Measurements from ENCODE around the gene UBALD1.

UBALD1 gene
- total RNA-seq = 9.0 to 17.3 reads per million in 2 experiments

DNA sequence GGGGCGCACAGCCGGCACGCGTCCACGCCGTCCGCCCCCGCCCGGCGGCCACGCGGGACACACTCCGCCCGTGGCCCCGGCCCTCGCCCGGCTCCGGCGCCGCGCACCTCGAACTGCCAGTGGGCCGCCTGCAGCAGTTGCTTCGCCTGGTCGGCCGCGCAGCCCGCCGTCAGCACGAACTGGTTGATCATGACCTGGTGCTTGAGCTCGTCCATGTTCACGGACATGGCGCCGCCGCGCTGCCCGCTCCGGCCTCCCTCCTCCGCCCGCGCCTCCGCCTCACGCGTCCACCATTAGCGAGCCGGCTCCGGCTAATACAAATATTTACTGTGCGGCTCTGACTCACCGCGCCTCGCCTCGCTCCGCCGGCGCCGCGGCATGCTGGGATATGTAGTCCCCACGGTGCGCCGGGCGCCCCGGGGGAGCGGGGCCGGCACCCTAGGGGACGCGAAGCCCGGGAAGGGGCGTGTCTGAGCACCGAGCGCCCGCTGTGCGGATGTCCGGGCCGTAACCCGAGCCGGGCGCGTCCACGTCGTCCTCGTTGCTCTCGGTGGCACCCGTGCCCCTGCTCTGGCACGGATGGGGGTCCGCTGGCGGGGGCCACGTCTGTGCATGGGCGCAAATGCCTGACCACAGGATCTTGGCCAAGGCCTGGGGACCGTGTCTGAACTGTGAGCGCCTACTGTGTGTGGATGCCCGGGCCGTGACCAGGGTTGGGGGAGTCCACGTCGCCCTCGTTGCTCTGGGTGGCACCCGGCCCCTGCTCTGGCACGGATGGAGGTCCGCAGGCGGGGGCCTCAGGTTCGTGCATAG is at the start of gene UBALD1:
Gene UBALD1 (minus strand): TSS at position 318 of the 813 bp plus-strand sequence. CDS start 91 bp downstream, at position 227.
- DNase-seq (ENCODE audit: low read depth) = peak; percentile 64

DNA sequence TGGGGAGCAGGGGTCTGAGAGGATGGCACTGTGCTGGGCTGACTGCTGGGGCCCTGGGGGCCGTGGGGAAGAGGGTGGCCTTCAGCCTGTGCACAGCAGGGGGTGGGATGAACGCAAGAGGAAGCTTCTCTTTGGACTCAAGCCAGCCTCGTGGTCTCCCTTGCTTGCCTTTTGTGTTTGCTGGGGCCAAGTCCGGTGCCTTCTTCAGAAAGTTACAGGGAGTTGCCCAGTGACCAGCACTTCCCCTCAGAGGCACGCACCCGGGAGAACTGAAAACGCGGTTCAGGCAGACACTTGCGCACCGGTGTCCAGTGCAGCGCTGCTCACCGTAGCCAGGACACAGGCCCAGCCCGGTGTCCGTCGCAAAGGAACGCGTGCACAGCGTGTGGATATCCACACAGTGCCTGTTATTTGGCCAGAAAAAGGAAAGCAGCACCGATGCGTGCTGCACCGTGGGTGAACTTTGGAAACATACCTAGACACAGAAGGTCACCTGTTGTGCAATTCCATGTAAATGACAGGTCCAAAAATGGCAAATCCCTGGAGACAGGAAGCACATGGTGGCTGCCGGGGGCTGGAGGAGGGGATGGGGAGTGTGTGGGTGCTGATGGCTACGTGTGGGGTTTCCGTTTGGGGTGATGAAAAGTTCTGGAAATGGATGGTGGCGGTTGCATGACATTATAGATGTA is 49.2 kb upstream of the UBALD1 start:
- DNase-seq (ENCODE audit: low read depth) = no peak

DNA sequence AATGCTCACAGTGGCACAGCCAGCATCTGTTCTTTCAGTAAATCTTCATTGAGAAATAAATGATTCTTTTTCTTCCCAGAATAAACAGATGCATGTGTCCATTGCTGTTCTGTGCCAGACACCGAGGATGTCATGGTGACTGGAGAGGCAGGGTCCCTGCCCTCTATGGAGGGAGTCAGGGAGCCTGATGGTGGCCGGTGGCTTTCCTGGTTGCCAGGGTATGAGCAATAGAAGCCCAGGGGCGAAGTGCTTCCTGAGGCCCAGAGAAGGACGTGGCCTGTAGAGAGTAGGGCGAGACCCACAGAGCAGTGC is 48.7 kb upstream of the UBALD1 start:
- DNase-seq (ENCODE audit: low read depth) = no peak

DNA sequence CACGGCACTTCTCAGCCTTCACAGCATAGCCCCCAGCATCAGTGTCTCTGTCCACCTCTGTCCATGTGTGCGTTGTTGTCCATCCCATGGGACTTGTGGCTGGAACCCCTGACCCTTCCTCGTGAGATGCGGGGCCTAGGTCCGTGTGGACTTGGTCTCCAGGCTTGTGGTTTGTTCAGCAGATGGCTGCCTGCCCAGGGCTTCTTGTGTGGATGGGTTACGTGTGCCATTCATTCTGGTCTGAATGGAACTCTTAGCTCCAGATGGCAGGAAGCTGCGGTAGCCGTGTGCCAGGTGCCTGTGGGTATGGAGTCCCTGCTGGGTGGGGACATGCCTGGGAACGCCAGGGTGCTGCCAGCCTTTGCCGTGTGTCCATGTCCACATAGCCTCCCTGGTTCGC is 47.0 kb upstream of the UBALD1 start:
- no peak for DNase-seq (ENCODE audit: low read depth)

DNA sequence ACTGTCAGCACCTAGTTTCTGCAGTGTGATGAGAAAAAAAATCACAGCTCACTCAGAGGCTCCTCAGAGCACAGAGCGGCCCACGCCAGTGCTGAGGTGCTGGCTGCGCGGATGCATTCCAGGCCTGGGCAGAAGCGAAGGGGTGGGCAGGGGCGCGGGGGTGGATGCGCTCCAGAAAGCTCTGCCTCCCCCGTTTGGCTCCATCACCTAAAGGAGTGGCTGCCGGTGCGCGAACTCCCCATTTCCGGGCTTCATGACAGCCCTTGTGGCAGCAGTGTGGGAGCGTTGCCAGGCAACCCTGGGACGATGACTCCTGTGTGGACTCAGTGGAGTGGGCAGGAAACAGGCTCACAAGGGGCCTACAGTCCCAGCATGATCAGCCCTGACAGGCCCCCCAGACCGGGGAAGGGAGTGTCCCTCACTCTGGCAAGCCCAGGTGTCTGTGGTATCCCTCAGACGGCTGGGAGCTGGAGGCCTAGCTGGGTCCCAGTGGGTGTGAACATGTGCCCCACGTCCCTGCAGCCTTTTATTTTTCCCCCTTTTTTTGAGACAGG is 45.8 kb upstream of the UBALD1 start:
- peak; percentile 43 for DNase-seq (ENCODE audit: low read depth)

DNA sequence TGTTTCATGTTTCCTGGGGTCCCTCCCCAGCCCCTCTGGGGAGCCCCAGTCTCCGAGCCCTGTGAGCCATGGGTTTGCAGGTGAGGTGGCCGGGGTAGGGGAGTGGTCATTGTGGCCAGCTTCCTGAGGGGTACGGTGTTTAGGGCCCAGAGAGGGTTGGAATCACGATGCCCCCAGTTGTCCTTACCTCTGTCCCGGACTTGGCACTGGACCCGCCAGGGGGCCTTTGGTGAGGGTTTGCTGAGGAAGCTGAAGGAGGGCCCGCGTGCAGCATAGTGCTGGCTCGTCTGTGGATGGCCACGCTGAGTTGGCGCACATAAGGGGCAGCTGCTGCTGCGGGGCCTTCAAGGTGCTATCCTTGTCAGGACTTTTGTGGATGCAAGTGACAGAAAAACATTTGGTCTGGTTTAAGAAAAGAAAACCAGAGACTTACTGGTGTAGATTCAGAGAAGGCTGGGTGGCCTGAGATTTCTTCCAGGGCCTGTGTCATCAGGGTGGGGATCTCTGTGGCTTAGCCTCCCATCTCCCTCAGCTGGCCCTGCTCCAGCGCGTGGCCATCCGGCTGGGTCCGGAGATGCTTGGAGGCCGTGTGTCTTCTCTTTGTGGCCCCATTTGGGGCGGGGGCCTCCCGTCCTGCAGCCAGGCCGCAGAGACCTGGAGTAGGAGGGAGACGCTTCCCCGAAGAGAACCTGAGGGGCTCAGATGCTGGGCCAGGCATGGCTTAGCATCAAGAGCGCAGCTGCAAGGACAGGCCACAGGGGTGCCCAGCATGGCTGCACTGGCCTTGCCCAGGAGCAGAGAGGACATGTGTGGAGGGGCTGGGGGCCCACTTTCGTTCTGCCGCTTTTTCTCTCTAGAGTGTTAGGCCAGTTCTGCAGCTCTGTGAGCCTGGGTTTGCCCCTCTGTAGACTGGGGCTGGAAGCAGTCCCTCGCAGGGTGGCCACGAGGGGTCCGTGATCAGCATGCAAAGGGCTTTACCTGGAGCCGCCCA is 45.0 kb upstream of the UBALD1 start:
- no peak for DNase-seq (ENCODE audit: low read depth)

DNA sequence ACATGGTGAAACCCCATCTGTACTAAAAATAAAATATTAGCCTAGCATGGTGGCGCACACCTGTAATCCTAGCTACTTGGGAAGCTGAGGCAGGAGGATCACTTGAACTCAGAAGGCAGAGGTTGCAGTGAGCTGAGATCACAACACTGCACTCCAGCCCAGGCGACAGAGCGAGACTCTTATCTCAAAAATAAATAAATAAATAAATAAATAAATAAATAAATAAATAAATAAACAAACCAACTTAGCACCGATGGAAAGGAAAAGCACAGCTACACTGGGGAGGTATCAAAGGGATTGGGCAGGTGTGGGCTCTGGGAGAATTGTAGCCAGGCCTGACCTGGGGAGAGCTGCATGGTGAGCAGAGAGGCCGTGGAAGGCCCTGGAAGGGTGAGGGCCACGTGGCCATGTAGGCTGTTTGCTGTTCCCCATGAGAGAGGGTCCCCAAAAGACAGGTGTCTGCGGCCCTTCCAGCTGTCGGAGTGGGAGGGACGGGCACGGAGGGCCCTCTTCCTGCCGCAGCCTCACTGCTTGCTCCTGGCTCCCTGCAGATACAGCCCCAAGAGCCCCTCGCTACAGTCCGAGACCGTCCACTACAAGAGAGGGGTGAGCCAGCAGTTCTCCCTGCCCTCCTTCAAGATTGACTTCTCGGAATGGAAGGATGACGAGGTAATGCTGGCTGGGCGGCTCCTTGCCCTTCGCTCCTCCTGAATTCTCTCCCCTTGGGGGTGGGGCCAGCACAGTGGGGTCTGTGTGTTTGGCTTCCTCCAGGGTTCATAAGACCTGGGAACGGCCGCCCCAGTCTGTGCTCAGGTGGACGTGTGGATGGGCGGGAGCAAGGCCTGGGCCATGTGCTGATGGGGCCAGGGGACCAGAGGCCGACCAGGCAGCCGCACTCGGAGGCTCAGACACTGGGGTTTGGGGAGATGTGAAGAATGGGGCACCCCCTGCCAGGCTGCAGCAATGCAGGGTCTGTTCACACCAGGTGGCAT is 42.3 kb upstream of the UBALD1 start:
- DNase-seq (ENCODE audit: low read depth) = no peak

DNA sequence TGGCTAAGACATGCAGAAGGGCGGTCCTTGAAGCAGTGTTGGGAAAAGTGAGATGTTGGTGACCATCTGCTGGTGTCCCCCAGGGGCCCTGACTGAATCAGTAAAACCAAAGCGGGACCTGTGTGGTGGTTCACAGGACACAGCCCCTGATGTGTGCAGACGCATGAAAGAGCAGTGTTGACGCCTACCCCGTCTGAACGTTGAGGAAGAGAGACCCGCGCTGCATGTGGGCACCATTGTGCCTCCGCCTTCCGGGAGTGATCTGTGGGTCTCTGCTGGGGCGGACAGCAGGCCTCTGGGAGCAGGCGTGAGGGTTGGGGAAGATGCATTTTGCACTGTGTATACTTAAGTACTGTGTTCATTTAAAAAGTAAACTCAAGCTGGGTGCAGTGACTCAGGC is 41.5 kb upstream of the UBALD1 start:
- DNase-seq (ENCODE audit: low read depth) = no peak

DNA sequence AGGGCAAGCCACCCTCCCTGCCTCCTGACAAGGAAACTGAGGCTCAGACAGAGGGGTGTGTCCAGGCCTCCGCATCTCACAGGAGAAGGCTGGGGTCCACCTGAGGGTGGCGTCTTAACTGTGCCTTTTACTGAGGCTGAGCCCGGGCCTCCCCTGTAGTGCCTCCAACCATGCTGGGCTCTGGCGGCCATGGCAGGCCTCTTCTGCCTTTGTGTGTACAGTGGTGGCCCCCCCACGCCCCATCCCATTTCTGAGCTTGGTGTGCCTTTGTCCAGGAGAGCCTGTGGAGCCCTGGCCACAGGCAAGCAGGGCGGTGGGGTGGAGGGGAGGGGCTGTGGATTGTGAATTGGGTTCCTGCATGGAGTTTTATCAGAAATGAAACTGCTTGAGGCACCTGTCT is 41.1 kb upstream of the UBALD1 start:
- DNase-seq (ENCODE audit: low read depth) = no peak

DNA sequence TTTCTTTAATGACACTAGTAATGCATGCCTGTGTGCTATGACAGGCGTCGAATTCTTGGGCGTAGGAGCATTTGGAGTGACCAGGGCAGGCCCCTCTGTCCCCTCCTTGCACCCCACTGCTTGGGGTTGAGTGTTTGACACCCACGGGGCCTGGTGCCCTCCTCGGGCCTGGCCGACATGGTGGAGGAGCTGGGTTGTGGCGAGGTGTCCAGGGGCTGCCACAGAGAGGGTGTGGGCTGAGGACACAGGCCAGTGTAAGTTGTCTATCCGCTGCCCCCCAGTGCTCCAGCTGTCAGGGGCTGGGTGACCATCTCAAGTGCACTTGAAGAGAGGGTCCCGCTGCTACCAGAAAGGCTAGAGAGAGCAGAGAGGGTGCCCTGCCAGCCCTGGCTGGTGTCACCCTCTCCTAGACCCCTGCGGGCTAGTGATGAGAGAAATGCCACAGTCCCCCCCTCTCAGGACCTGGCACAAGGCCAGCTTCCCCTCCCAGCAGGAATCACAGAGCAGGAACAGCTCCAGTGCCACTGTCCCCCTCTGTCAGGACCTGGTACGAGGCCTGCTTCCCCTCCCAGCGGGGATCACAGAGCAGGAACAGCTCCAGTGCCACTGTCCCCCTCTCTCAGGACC is 40.4 kb upstream of the UBALD1 start:
- DNase-seq (ENCODE audit: low read depth) = no peak

DNA sequence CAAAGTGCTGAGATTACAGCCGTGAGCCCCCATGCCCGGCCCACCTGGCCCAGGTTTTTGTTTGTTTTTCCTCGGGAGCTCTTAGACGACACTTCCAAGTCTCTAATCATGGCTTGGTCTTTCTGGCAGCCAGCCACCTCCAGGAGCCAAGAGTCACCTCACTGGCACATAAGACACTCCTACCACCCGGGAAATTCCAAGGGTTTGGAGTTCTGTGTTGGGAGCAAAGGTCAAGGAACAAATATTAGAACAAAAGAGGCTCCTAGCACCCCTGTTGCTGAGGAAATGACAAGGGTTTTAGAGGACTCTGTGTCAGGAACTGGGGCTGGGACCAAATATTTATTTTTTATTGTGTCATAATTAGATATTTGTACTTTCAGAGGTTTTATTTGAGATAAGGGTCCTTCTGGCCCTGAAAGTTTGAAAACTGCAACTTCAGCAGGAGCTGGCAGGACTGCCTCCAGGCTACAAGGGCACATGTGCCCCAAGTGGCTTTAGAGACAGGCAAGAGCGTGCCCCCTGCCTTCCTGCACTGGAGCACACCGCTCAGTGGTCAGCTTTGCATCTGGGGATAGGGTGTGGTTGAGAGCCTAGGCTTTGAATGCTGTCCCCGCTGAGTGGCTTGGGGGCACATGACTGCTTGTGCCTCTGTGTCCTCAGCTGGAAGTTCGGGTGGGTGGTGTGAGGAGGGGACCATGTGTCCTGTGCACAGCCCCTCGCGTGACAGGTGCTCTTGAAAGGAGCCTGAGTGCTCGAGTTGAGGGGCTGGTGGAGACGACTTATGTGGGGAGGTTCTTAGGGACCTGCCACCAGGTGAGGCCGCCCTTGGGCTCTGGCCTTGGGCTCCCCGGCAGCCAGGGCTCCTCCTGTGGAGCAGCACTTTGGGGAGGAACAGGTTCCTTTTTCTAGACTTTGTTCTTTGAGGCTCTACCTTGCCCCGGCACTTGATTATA is 39.6 kb upstream of the UBALD1 start:
- DNase-seq (ENCODE audit: low read depth) = no peak

DNA sequence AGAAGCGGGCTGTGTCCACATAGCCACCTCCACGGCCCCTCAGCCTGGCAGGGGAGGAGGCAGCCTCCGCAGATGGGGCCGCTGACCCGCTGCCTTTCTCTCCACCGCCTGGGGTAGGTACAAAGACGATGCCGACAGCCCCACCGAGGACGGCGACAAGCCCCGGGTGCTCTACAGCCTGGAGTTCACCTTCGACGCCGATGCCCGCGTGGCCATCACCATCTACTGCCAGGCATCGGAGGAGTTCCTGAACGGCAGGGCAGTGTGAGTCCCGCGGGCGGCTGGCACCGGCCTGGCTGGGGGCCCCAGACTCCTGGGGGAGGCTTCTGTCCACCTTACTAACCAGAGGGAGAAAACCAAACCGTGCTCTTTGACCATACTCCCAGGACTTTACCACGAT is 37.9 kb upstream of the UBALD1 start:
- DNase-seq (ENCODE audit: low read depth) = no peak

DNA sequence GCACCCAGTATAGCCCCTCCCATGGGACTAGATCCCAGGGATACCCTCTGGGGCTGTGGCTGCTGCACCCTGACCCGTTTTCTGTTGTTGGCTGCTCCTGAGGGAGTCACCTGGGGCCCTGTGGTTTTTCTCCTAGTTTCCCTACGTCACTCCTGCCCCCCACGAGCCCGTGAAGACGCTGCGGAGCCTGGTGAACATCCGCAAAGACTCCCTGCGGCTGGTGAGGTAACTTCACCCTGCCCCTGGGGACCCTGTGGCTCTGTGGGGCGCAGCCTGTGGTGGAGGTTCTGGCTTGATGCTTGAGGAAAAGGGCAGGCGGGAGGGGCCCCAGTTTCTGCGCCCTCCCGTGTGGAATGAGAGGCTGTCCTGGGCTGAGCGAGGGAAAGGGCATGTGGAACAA is 37.1 kb upstream of the UBALD1 start:
- DNase-seq (ENCODE audit: low read depth) = no peak

DNA sequence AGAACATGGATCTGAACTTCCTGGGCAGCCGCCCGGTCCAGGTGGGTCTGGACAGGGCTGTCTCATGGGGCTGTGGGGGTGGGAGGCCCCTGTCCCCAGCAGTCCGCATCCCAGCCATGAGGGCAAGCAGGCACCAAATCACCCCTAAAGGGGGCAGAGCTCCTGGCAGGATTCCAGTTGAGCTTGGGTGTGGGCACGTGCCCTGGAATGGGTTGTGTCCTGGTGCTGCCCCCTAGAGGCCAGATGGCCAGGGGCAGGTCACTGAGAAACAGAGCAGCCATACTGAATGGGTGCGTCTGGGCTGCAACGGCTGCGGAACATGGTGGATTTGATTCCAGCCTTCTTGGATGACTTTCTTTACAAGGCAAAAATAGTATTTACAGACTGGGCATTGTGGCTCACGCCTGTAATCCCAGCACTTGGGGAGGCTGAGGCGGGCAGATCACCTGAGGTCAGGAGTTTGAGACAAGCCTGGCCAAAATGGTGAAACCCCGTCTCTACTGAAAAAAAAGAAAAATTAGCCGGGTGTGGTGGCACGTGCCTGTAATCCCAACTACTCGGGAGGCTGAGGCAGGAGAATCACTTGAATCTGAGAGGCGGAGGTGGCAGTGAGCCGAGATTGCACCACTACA is 35.9 kb upstream of the UBALD1 start:
- DNase-seq (ENCODE audit: low read depth) = peak; percentile 67

DNA sequence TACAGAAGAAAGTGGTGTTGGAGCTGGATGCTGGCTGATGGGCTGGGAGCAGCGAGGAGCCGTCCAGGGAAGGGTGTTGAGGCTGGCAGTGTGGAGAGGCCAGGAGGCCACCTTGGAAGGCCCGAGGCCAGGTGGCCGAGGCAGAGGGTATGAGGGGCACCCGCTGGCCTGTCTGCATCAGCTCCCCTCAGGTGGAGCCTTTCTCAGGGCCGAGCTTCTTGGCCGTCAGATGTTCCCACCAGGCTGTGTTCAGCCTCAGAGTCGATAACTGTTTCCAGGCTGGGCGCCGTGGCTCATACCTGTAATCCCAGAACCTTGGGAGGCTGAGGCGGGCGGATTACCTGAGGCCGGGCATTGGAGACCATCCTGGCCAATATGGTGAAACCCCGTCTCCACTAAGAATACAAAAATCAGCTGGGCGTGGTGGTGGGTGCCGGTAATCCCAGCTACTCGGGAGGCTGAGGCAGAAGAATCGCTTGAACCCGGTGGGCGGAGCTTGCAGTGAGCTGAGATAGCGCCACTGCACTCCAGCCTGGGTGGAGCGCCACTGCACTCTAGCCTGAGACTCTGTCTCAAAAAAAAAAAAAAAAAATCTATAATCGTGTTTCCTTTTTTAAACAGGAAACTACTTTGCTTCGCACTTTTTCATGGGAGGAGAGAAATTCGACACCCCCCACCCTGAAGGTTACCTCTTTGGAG is 35.2 kb upstream of the UBALD1 start:
- DNase-seq (ENCODE audit: low read depth) = no peak

DNA sequence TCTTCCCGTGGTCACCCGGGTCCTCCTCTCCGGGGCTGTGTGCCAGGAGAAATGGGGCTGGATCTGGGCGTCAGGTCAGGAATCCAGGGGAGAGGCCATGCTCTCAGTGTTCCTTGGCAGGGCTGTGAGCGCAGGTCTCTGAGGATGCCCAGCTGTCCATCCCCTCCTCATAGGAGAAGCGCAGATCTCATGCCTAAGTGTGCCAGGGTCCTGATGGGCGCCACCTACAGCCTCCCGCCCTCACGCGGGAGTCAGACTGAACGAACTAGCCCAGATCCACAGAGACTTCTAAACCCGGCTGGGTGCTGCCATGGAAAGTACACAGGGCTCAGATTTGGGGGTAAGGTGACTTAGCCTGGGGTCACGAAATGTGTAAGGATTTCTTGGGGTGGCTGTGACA is 34.2 kb upstream of the UBALD1 start:
- no peak for DNase-seq (ENCODE audit: low read depth)

DNA sequence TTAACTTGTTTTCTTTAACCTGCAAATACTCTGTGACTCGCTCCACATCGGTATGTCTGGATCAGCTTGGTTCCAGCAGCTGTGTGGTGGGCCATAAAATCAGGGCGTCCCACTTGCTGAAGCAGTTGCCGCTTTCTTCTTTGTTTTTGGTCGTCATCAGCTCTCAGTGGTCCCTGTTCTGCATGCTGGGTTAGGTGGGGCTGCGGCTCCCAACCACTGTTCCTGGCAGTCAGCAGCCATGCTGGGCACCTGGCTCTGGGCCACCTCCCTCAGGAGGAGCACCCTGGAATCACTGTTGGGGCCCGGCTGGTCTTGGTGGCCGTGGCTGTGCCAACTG is 32.9 kb upstream of the UBALD1 start:
- DNase-seq (ENCODE audit: low read depth) = no peak

All from T follicular helper cell (primary cell).